Smooth muscle cell of the brain vasculature (primary cell): ENCODE results near the gene MERTK.
"Not testable (repeated sequence)": the region's sequence is repeated elsewhere in the genome, so short reads cannot be mapped to it uniquely, and the experiment has no call there.

Source experiments
- DNase-seq: peaks from one replicate; pipeline ENCODE4 v3.0.0-alpha.2; 2012; ENCODE audit warnings: low read depth, low spot score

Gene MERTK

GRCh38 chr2:112008910-112009485 is 110.6 kb downstream of the MERTK start:
- no peak for DNase-seq

- DNase-seq, result no peak
These were observed 112.3 kb downstream of the MERTK start for GRCh38 chr2:112010751-112011150.

- DNase-seq, result no peak
These were observed 114.1 kb downstream of the MERTK start for GRCh38 chr2:112012556-112012955.

GRCh38 chr2:112018846-112019245 is 120.4 kb downstream of the MERTK start:
- no peak for DNase-seq

GRCh38 chr2:112019569-112019982 is 121.2 kb downstream of the MERTK start:
- no peak for DNase-seq

GRCh38 chr2:112020561-112020960 is 122.2 kb downstream of the MERTK start:
- no peak for DNase-seq

- DNase-seq, result no peak
These were observed 122.9 kb downstream of the MERTK start for GRCh38 chr2:112021290-112021689.

GRCh38 chr2:112021781-112022231 is 123.4 kb downstream of the MERTK start:
- DNase-seq, result no peak

- DNase-seq, result no peak
These were observed 125.3 kb downstream of the MERTK start for GRCh38 chr2:112023707-112024106.

- DNase-seq, result no peak
These were observed 125.8 kb downstream of the MERTK start for GRCh38 chr2:112024231-112024630.

- DNase-seq, result no peak
These were observed 126.6 kb downstream of the MERTK start for GRCh38 chr2:112024896-112025491.

- DNase-seq, result no peak
These were observed 128.1 kb downstream of the MERTK start for GRCh38 chr2:112026509-112026908.

- DNase-seq, result no peak
These were observed 129.4 kb downstream of the MERTK start for GRCh38 chr2:112027767-112028166.

- no peak for DNase-seq
These were observed 130.8 kb downstream of the MERTK start for GRCh38 chr2:112029164-112029563.

- no peak for DNase-seq
These were observed 133.2 kb downstream of the MERTK start for GRCh38 chr2:112031473-112032223.

GRCh38 chr2:112032224-112032586 is 133.8 kb downstream of the MERTK start:
- DNase-seq, result no peak

GRCh38 chr2:112032689-112033465 is 134.5 kb downstream of the MERTK start:
- no peak for DNase-seq

GRCh38 chr2:112033600-112033999 is 135.2 kb downstream of the MERTK start:
- no peak for DNase-seq

- no peak for DNase-seq
These were observed 136.5 kb downstream of the MERTK start for GRCh38 chr2:112034924-112035323.

GRCh38 chr2:112035786-112036185 is 137.4 kb downstream of the MERTK start:
- DNase-seq, result no peak

- not testable (repeated sequence) for DNase-seq
These were observed 141.1 kb downstream of the MERTK start for GRCh38 chr2:112039556-112039955.

- DNase-seq, result not testable (repeated sequence)
These were observed 141.7 kb downstream of the MERTK start for GRCh38 chr2:112040066-112040465.
